GM18861 (cell line): ENCODE measurements around the gene RANBP1.
A peak's percentile ranks its signal among the peaks of the same experiment; 100 is the strongest.
"Not testable (repeated sequence)": the region's sequence is repeated elsewhere in the genome, so short reads cannot be mapped to it uniquely, and the experiment has no call there.

Source experiments
- ATAC-seq: cut with Tn5 transposase; IDR thresholded peaks from one replicate; pipeline ENCODE4 v1.9.1; 2021; ENCODE audit not compliant: unreplicated experiment

The RANBP1 gene

DNA sequence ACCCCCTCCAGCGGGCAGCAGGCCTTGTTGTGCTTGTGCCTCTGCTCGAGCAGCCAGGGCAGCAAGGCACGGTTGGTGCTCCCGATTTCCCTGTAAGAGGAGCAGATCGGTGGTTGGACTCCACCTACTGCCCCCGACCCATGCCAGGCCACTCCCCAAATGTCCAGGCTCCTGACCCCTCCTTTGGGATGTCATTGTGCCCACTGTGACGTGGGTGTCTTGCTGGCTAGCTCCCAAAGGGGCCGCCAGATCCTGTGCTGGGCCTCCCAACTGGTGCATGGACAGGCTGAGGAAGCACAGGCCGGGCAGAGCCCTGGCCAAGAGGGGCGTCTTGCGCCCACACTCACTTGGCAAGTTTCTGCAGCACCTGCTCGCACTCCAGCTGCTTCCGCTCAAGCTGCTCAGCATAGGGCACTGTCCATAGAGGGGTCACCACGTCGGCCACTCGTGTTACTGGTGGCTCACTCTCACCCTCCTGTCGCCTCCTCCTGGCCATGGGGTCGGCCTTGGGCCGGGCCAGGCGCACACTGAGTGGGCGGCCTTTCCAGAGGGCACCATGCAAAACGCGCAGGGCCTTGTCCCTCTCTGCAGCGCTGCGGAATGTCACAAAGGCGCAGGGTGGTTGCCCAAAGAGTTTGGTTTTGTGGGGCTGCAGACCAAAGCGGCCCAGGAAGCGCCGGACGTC lies at the start of gene RANBP1:
RANBP1 (plus strand) TSS at position 414 of the 685 bp plus-strand sequence; CDS start at position 495, 81 bp downstream.
- ATAC-seq: no peak

DNA sequence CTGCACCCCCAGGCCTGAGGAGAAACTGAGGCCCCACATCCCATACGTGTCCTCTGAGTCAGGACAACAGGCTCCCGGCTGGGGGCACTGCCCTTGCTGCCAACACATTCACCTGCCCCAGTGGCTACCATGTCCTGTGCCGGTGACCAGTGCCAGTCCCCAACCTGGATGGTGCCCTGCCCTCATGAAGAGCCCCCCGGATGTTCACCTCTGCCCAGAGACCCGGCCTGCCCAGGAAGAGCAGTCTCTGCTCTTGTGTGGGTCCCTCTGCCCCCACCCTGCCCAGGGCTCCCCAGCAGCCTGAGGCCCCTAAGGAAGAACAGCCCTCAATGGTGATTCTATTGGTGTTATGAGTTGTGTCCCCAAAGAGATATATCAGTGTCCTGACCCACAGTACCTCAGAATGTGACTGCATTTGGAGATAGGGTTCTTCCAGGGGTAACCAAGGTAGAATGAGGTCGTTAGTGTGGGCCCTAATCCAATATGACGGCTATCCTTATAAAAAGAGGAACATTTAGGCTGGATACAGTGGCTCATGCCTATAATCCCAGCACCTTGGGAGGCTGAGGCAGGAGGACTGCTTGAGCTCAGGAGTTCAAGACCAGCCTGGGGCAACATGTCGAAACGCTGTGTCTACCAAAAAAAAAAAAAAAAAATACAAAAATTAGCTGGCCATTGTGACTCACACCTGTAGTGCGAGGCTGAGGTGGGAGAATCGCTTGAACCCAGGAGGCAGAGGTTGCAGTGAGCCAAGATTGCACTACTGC lies 49.1 kb upstream of the RANBP1 start:
- no peak for ATAC-seq

DNA sequence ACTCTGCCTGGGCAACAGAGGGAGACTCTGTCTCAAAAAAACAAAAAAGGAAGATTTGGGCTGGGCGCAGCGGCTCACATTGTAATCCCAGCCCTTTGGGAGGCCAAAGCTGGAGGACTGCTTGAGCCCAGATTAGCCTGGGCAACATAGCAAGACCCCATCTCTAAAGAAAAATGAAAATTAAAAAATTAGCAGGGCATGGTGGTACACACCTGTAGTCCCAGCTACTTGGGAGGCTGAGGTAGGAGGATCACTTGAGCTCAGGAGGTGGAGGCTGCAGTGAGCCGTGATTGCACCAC lies 48.6 kb upstream of the RANBP1 start:
- ATAC-seq: not testable (repeated sequence)

DNA sequence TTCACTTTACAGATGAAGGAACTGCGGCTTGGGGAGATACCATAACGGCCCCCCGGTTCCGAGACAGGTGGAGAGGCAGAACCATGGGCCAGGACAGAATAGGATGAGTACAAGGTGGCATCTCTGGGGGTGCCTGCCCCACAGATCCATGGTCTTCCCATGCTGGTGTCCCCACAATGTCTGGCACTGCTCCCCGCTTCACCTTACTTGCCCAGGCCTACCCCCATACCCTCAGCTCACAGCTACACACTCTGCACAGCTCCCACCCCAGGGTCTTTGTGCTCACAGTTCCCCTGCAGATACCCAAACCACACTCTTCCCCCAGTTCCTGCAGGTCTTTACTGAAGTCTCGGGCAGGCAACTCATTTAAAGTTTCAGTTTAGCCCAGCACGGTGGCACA lies 47.3 kb upstream of the RANBP1 start:
- ATAC-seq: no peak

DNA sequence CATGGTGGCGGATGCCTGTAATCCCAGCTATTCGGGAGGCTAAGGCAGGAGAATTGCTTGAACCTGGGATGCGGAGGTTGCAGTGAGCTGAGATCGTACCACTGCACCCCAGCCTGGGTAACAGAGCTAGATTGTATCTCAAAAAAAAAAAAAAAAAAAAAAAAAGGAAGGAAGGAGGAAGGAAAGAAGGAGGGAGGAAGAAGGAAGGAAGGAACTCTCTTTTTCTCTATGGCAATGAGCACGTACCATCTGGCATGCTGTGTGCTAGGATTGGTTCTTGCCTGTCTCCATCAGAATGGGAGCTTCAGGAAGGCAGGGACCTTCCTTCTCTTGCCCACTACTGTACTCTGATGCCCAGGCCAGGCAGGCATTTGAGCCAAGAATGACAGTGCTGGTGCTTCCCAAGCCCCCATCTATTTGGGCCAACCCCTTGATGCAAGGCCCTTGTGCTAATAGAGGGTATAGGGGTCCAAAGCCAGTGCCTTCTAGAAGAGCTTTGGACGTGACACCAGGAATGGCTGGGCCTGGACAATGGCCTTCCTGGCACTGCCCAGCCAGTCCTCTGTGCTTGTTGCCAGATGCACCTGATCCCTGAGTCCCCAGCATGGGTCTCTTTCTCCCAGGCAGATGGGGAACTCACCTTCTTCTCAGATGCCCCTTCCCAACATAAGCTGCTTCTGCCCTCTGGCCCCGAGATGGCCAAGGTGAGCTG lies 46.4 kb upstream of the RANBP1 start:
- no peak for ATAC-seq

DNA sequence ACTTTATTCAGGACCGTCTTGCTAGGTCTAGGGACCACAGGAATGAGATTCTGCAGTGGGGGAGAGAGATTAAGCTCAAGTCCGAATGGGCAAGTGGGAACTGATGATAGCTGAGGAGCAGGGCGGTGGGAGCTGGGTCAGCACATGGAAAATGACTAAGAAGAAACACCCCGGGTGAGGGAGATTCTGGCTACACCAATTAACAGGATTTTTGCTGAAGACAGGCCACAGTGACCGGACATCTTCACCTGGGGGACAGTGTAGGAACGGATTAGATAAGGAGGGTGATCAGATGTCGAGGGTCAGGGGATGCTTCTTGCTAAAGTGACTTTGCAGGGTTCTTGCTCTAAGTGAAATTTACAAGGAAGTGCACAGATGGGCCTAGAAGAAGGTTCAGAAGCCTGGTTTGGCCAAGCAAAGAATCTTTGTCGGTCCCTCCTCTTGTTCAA lies 44.4 kb upstream of the RANBP1 start:
- no peak for ATAC-seq

DNA sequence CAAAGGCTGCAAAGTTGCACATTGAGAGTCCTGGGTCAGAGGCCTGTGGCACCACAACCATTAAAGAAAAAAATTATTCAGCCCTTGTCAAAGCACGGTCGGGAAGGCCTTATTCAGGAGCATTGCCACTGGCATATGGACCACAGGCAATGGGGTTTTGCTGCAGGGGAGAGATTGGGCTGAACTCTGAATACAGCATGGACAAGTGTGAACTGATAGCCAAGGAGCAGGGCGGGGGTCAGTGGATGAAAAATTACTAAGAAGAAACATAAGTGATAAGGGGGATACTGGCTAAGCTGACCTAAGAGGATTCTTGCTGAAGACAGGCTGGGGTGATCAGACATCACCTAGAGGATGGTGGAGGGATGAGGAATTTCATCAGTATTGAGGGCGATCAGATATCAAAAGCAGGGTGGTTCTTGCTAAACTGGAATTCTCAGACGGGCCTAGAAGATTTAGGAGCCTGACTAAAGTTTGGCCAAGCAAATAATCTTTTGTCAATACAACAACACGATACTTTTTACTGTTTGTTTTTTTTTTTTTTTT lies 39.2 kb upstream of the RANBP1 start:
- no peak for ATAC-seq

DNA sequence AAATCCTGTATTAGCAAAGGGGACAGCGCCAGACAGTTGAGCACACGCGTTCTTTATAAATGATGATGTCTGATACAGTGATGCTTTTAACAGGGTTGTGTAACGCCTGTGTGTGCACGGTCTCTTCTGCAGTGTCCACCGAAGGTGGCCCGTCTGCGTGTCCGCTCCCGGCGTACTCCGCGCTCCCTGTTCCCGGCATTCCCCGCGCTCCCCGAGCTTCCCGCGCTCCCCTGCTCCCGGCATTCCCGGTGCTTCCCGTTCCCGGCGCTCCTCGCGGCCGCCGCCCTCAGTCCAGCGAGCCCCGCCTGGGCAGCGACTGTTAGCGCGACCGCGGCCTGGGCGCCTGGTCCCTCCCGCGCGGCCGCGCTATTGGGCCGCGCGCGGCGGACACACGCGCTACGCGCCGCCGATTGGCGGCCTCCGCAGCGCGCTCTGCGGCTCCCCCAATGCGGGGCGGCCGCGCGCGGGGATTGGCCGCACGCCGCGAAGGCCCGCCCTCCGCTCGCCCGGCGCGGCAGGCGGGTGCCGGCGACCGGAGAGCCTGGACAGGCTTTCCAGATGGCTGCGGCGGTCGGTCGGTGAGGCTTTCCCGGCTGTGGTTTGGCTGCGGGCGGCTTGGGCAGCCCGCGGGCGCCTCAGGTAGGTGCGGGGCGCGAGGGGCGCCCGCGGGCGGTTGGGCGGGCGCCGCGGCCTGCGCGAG lies 36.0 kb upstream of the RANBP1 start, which contains the start of gene DGCR8:
DGCR8 (plus strand) TSS at position 497 of the 700 bp plus-strand sequence. CDS start 5,723 bp downstream, outside the sequence.
- ATAC-seq: peak; percentile 77

DNA sequence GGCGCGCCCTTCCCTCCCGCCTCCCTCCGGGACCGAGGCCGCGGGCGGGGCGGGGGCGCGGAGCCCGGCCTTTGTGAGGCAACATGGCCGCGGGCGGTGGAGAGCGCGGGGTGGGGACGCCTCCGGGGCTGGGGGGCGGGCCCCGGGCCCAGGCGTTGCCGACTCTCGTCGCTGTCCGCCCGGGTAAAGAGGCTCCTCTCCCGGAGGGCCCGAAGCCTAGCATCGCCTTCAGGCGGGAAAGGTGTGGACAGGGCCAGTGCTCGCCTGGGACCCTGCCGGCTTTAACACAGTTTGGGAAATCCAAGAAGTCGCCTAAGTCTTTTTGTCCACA lies 35.5 kb upstream of the RANBP1 start:
- ATAC-seq: peak; percentile 44

DNA sequence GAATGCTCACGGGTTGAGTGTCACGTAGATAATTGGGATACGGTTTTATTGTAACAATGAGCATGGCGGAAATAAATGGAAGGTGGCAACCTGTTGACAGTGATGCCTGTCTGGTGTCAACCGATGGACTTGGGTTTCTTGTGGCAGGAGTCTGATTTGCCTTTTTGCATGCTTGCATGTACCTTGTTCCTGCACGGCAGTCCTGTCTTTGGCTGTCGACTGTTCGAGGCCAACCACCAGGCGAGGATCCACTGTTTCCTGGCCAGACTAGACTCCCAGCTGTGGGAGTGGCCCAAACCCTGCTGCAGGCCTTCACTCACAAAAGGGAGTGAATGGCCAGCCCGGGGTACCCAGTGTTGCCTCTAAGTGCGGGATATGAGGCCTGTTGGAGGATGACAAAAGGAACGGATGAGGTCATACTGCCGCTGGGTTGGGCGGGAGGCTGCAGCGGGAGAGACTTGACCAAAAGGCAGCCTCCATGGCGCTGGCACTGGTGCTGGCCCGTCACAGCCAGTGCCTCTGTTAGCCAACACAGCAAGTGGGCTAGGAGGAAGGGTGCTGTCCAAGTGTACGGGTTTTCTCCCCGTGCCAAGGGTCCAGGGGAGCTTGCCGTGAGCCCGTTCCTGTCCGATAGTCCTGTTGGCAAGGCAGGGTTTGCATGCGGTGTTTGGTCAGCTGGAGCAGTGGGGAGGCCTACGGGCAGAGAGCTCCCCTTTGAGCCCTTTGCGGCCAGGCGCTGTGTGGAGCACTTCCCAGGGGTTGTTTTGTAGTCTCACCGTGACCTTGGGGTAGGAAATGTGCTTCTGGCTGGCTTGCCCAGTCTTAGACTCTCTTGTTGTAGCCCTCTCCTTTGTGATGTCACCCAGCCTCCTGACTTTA lies 34.9 kb upstream of the RANBP1 start:
- ATAC-seq: no peak

DNA sequence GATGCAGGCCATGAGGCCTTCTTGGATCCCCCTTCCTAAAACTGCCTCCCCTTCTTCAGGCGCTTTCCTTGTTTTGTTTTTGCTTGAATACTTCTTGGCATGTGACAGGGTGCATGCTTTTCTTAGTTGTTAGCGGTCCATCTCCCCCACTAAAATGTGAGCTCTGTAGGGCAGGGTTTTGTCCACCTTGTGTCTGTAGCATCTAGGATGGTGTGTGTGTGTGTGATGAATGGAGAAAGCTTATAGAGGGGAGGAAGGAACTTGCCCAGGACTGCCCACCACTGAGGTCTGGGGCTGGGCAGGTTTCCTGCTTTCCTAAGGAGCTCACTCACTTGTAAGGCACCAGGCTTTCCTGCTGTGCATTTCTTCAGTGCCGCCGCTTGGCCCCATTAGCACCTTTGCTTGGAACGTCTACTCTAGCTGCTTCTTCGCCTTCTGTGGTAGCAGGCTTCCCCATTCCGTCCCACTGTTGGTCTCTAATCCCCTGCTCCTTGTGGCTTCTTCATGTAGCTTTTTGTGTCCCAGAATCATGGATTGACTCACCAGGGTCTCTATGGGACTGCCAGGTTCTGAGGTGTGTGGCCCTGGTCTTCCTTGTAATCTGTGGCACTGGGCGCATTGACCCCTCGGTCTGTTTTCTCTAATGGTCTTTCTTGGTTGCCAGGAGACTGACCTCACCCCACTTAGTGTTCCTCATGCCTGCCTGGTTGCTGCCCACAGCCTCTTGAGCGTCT lies 32.6 kb upstream of the RANBP1 start:
- ATAC-seq: no peak

DNA sequence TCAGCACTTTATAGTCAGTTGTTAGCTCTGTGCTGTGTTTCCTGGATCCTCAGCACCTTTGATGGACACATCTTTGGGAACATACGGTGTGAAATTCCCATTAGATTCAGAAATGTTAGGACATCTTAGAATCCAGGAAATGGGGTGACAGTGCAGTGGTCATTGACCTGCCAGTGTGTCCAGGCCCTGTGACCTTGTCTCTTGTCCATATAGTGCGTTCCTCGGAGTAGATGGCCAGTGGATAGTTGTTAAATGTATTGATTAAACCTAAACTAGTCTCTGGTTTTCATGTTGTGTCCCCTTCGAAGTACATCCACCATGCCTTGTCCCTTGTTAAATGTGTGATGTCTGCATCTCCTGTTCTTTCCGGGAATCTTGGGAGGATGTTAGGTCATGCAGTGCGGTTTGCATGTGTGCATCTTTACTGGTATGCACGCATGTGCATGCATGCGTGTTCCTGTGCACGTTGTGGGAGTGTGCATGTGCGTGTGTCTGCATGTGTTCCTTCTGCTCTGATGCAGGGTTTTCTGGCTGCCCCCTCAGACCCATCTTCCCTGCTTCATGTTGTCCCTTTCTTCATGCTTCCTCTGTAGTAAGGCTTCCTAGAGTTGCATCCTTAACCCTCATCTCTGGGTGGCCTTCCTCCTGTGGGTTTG lies 31.9 kb upstream of the RANBP1 start:
- ATAC-seq: no peak

DNA sequence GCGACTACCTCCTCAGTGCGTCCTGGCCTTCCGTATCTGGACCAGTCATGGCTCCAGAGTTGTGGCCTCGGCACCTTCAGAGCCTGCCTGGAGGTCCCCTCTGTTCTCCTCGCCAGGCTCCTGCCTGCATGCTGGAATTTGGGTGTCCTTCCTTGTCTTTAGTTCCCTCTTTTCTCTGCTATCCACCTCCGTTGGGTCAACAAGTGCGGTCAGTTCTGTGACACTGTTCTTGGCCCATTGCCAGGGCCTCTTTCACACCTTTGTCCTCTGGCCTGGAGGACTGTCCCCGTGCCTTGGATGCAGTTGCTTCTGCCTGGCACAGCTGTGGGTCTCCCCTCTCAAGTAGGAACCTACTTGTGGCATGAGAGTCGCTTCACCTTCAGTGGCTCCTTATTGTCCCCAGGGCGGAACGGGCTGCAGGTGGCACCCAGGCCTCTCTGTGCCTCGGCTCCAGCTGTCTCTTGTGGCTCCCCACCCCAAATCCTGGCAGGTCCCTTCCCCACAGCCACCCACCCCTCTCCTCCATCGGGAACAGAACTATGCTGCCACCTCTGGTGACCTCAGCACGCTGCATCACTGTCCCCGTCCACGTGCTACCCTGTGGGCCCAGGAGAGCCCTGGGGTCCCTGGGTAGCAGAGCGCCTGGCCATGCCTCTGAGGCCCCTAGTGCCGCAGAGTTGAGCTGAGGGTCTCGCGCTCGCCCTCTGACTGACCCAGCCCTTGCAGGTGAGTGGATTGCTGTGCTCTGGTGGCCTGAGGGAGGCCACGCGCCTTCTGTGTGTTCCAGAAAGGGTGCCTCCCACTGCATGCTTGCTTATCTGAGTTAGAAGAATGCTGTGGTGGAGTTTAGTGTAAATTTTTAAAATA lies 31.1 kb upstream of the RANBP1 start:
- no peak for ATAC-seq

DNA sequence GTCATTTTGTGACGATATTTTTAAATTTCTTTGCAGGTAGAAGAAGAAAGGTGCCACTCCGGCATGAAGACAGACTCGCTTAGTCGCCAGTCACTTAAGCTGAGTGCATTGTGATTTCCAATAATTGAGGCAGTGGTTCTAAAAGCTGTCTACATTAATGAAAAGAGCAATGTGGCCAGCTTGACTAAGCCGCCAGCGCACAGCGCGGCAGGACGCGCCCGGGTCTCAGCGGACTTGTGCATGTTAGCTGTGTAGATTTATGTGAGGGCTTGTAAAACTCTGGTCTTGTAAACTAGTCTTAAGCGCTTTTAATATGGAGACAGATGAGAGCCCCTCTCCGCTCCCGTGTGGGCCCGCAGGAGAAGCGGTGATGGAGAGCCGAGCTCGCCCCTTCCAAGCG lies 30.3 kb upstream of the RANBP1 start:
- ATAC-seq: no peak

DNA sequence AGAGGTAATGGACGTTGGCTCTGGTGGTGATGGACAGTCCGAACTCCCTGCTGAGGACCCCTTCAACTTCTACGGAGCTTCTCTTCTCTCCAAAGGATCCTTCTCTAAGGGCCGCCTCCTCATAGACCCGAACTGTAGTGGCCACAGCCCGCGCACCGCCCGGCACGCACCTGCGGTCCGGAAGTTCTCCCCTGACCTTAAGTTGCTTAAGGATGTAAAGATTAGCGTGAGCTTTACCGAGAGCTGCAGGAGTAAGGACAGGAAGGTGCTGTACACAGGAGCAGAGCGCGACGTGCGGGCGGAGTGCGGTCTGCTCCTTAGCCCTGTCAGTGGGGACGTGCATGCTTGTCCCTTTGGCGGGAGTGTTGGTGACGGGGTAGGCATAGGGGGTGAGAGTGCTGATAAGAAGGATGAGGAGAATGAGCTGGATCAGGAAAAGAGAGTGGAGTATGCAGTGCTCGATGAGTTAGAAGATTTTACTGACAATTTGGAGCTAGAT lies 29.8 kb upstream of the RANBP1 start:
- no peak for ATAC-seq

DNA sequence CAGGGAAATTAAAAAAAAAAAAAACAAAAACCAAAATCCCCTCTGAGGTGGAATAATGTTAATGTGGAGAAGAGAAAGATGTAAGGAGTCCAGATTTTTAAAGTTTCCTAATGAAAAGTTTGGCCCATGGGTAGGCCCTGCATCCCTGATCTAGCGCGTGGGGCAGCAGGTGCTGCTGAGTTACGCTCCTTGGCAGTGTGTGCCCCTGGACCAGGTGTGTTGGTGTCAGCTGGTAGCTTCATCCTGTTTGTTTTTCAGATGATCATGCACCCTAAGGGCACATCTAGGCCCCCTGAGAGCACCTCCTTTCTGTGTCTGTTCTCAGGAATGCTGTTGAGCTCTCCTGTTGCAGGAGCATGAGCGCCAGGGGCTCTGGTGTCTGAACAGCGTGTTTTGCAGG lies 29.1 kb upstream of the RANBP1 start:
- no peak for ATAC-seq

DNA sequence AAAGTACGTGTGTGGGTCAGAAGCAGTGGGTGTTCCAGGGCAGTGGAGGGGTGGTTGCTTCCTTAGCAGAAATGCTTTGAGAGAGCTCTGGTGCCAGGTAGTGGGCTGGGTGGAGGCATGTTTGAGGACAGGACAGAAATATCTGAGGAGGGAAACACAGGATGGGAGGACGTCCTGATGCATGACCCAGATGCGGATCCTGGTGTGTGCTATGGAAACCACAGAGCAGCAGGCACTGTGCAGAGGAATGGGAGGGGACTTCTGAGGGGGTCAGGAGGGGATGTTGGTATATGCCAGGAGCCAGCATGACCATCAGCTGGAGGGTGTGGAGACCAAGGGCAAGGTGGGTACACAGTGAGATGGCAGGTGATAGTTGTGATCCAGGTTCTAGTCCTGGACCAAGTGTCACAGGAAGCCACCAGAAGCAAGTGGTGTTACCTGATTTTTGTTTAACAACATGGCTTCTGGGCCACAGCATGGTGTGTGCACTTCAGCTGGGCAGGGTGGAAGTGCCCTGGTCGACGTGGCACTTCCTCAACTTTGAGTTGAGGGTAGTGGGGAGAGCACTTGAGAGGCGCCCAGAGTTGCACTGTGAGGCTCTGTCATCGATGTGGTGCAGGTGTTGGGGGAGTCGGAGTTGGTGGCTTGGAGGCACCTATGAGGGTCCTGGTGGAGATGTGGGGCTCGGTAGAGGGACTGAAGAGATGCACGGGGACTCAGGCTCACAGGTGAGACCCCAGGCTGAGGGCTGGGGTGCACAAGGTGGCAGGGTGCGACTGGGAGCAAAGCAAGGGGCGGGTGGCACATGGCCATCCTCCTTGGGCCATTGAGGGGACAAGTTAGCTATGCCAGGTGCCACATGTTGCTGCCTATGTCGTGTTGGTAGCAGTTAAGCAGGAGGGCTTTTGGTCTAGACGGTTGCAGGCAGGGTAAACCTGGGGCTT lies 28.3 kb upstream of the RANBP1 start:
- ATAC-seq: no peak
